HCT116 (cell line): Measurements from ENCODE around the gene KLHL2.
"Not testable (repeated sequence)": the region's sequence is repeated elsewhere in the genome, so short reads cannot be mapped to it uniquely, and the experiment has no call there.

Experiments used
- CEBPB ChIP-seq: IDR thresholded peaks from 2 replicates; pipeline ENCODE4 v1.6.1; 2012; ENCODE audit warnings: low read depth
- CTCF ChIP-seq, 3 experiments: fragments of 200-600 bp in 1 of 3; sonication (generic) in 1 of 3; IDR thresholded peaks in 2 of 3; conservative IDR thresholded peaks in 1 of 3; 2 replicates each; pipeline ENCODE4 v1.5.1; 2012 to 2017; ENCODE audit warnings: low read depth in 2 of 3, low read length in 2 of 3, antibody characterized with exemption in 1 of 3, borderline replicate concordance in 1 of 3, control low read depth in 1 of 3, mild to moderate bottlenecking in 1 of 3, mixed read lengths in 1 of 3, mixed run types in 1 of 3, moderate library complexity in 1 of 3; ENCODE audit not compliant: insufficient read depth in 1 of 3
- ELF1 ChIP-seq: IDR thresholded peaks from 2 replicates; pipeline ENCODE4 v1.6.1; 2012; ENCODE audit warnings: low read depth, borderline replicate concordance
- EZH2 ChIP-seq: fragments of 200-600 bp; sonication (generic); IDR thresholded peaks from 2 replicates; pipeline ENCODE4 v1.6.1; 2017; ENCODE audit warnings: antibody characterized with exemption, mixed run types
- EZH2phosphoT487 ChIP-seq: fragments of 200-600 bp; IDR thresholded peaks from 2 replicates; pipeline ENCODE4 v1.6.1; 2018; ENCODE audit warnings: antibody characterized with exemption, borderline replicate concordance

DNA sequence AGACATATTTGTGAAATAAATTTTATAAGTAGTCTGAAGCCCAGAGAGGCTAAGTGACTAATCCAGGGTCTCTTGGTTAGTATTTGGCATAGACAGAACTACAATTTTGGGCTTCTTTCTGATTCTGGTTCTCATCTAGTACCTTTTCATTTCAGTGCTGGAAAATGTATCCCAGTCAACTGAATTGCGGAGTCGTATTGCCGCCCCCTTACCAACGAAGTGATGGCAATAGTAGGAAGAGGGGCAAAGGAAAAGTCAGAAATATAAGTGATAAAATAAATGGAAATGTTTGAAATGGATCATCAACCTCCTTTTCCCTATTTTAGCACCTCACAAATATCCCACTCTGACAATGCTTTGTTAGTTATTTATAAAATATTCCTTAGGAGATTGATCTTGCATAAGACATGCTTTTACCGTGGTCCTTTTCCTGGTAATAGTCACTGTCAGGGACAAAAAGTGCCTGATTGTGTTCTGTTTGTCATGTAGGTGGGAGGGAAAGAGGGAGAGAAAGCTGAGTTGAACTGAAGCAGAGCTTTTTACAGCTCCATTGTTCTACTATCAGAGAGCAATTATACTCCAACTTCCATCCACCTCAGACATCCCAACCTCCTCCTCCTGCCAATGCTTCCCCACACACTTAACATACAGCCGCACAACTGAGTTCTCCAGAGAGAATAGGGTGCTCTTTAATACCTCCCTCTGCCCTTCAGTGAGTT is 6.8 kb downstream of the KLHL2 start:
- not testable (repeated sequence) for TF ChIP-seq CTCF (IDR thresholded peaks at IDR 0.05 in 2 of 3, conservative IDR thresholded peaks at IDR 0.05 in 1 of 3; ENCODE audit: borderline replicate concordance in 1 of 3, insufficient read depth in 1 of 3, low read depth in 2 of 3, low read length in 2 of 3); EZH2phosphoT487; CEBPB; ELF1; EZH2
